Measurements from ENCODE around the gene KANSL1. TPM values are rescaled to one million over a fixed set of nuclear protein-coding genes. Genes with fewer than 3 reads are reported as not detected.
"Not testable (repeated sequence)": the region's sequence is repeated elsewhere in the genome, so short reads cannot be mapped to it uniquely, and the experiment has no call there.

Gene KANSL1
- total RNA-seq, 1 donor from 2014 or later, result 100 TPM

DNA sequence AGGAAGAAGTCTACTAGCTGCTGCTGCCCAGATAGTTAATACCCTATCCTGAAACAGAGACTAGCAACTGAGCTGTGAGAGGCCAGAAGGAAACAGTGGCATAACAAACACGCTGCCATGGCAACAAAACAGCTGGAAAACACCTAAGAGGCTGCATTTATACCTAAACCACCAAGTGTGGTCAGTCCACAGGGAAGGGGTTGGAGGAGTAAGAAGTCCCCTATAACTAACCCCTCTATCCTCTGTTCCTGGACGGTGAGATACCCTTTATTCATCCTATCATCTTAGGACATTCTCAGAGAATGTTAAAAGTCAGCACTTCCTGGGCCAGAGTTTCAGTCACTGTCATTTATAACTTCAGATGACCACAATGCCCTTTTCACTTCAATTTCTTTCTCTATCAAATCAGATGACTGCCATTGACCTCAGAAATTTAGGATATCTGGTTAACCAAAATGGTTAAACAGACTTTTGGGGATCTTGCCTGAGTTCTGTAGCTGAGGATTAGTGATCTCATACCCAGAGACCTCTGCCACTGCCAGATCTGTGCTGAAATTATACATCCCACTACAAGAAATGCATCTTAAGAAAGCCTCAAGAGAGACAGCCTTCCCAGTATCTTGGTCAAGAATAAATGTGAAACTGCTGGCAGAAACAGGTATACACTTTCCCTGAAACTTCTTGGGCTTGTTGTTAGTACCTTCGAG lies 158.0 kb downstream of the KANSL1 start:
- DNase-seq, result no peak

DNA sequence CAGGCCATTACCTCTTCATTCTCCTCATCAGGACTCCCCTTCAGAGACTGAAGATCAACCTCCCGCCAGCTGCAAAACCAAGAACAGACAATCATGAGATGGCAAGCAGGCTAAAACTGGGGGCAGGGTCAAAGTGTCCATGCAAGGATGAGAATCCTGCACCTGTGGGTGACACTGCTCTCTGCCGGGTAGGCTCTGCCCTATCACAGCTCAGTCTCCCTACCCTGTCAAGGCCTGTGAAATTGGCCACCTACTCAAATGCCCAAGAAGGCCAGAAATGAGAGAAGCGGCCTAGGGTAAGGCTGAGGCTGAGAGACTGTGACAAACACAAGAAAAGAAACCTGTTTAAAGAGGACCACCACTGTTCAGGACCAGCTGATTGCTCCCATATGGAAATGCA lies 159.8 kb downstream of the KANSL1 start:
- DNase-seq, result no peak

DNA sequence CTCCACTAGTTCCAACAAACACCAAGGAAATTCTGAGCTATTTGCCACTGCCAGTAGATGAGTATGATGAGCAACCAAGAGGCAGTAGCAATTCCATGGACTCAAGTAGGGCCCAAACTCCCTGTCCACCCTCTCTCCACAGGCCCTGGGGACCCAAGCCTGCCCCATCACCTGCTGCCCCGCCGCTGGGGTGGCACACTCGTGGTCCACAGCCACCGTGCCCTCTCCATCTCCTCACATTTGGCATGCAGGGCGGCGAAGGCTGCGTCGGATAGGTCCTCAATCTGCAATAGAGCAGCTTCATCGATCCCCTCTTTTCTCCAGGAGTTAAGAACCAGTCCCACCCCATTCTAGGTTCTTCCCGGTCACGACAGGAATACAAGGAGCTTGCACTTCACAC lies 160.3 kb downstream of the KANSL1 start:
- DNase-seq, result no peak

DNA sequence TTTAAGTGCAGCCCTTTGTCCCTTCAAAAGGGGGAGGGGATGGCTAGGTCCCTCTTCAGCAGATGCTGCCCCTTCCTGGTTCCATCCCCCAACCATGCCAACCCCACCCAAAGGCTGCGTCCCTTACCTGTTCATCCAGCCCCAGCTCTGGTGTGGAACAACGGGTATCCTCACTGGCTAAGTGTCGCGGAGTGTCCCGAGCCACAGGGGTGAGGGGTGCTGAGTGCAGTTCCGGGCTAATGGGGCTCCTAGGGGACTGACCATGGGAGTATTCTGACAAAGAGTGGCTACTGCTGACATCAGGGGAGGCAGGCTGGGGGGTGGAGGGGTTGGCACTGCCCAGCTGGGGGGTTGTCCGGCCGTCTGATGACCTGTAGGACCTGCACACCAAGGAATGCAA lies 161.3 kb downstream of the KANSL1 start:
- DNase-seq, result no peak

DNA sequence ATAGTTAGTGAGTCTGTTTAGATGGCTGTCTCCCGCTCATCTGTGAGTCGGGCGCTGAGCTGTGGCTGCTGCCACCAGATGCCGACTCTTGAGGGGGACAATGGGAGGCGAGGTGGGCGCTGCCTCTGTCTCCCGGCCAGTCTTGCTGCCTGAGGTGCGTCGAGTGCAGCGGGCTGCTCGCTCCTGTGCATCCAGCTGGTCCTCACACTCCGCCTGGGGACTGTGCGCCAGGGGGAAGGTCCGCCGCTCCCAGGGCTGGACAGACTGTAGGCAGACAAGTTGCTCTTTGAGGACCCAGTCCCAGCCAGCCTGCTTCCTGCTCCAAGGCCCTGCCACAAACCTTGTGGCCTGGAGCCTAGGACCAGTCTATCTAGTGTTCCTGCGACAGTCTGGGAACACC lies 161.8 kb downstream of the KANSL1 start:
- no peak for DNase-seq

DNA sequence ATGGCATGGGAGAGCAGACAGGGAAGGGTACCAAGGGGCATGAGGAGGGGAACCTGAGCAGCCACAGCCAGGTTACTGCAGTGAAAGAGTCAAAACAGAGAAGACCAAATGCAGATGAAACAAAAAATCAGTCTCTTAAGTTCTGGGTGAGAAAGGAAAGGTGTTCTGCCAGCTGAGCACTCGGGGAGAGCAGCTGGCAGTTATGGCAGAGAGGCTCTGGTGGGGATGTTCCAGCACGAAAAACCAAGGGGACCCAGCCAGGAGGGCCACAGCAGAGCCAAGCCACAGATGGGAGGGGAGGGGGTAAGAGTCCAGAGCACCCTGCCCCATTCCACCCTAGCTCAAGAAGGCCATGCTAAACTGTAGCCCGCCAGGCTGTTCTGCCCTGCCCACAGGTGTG lies 162.5 kb downstream of the KANSL1 start:
- DNase-seq, result no peak

DNA sequence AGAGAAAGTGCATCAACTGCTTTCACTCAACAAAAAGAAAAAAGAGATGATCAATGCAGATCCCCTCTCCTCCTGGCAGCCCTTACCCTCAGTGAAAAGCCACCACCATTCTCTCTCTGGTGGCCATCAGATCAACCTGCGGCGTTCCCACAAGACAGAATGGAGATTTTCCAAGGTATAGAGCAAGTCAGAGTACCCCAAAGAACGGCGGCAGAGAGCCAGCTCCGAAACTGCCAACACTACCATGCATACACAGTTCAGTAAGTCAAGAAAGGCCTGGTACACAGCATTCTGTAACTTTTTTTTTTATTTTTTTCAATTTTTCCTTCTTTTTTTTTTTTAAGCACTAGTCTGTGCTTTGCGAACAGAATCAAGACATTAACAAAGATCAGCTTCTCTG lies 163.6 kb downstream of the KANSL1 start:
- no peak for DNase-seq

DNA sequence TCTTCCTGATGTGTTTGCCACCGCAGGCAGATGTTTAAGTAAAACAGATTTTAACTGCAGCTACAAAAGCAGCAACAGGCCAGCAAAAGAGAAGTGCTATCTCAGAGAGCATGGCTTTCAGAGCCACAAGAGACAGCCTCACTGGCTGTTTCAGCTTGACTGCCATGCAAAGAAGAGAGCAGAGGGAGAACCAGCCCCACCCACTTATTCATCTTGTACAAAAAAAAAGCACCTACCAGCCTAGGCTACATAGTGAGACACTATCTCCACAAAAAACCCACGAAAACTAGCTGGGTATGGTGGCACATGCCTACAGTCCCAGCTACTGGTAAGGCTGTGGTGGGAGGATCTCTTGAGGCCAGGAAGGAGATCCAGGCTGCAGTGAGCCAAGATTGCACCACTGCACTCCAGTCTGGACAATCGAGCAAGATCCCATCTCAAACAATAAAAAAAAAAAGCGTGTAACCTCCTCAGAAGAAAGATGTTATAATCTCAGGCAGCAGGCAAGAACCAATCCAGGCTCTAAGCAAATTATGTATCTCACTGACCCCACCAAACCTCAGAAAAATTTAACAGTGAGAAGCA lies 164.2 kb downstream of the KANSL1 start:
- no peak for DNase-seq

DNA sequence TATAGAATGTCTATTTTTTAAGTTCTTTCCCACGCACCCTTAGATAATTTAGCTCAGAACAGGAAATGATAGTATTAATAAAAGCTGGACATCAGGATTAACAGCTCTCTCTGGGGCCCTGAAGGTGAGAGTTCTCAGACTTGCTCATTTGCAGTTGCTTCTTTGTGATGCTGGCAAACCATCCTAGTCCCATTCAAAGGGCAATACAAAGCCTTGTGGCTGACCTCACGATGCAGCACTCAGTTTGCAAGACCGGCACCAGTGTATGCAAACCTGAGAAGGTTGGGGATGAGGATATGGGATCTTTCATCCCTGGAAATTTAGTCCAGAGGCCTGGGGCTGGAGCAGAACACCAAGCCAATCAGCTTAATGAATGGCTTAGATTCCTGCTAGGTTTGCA lies 164.9 kb downstream of the KANSL1 start:
- DNase-seq, result no peak

DNA sequence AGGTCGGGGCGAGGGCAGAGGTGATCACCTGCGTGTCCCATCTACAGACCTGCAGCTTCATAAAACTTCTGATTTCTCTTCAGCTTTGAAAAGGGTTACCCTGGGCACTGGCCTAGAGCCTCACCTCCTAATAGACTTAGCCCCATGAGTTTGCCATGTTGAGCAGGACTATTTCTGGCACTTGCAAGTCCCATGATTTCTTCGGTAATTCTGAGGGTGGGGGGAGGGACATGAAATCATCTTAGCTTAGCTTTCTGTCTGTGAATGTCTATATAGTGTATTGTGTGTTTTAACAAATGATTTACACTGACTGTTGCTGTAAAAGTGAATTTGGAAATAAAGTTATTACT lies 165.3 kb downstream of the KANSL1 start:
- DNase-seq, result no peak

DNA sequence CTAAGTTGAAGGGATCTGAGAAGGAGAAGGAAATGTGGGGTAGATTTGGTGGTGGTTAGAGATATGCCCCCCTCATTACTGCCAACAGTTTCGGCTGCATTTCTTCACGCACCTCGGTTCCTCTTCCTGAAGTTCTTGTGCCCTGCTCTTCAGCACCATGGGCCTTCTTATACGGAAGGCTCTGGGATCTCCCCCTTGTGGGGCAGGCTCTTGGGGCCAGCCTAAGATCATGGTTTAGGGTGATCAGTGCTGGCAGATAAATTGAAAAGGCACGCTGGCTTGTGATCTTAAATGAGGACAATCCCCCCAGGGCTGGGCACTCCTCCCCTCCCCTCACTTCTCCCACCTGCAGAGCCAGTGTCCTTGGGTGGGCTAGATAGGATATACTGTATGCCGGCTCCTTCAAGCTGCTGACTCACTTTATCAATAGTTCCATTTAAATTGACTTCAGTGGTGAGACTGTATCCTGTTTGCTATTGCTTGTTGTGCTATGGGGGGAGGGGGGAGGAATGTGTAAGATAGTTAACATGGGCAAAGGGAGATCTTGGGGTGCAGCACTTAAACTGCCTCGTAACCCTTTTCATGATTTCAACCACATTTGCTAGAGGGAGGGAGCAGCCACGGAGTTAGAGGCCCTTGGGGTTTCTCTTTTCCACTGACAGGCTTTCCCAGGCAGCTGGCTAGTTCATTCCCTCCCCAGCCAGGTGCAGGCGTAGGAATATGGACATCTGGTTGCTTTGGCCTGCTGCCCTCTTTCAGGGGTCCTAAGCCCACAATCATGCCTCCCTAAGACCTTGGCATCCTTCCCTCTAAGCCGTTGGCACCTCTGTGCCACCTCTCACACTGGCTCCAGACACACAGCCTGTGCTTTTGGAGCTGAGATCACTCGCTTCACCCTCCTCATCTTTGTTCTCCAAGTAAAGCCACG lies 165.9 kb downstream of the KANSL1 start:
- peak; percentile 63 for DNase-seq

DNA sequence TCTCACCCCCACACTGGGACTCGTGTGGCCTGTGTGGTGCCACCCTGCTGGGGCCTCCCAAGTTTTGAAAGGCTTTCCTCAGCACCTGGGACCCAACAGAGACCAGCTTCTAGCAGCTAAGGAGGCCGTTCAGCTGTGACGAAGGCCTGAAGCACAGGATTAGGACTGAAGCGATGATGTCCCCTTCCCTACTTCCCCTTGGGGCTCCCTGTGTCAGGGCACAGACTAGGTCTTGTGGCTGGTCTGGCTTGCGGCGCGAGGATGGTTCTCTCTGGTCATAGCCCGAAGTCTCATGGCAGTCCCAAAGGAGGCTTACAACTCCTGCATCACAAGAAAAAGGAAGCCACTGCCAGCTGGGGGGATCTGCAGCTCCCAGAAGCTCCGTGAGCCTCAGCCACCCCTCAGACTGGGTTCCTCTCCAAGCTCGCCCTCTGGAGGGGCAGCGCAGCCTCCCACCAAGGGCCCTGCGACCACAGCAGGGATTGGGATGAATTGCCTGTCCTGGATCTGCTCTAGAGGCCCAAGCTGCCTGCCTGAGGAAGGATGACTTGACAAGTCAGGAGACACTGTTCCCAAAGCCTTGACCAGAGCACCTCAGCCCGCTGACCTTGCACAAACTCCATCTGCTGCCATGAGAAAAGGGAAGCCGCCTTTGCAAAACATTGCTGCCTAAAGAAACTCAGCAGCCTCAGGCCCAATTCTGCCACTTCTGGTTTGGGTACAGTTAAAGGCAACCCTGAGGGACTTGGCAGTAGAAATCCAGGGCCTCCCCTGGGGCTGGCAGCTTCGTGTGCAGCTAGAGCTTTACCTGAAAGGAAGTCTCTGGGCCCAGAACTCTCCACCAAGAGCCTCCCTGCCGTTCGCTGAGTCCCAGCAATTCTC lies 166.8 kb downstream of the KANSL1 start:
- DNase-seq, result no peak

DNA sequence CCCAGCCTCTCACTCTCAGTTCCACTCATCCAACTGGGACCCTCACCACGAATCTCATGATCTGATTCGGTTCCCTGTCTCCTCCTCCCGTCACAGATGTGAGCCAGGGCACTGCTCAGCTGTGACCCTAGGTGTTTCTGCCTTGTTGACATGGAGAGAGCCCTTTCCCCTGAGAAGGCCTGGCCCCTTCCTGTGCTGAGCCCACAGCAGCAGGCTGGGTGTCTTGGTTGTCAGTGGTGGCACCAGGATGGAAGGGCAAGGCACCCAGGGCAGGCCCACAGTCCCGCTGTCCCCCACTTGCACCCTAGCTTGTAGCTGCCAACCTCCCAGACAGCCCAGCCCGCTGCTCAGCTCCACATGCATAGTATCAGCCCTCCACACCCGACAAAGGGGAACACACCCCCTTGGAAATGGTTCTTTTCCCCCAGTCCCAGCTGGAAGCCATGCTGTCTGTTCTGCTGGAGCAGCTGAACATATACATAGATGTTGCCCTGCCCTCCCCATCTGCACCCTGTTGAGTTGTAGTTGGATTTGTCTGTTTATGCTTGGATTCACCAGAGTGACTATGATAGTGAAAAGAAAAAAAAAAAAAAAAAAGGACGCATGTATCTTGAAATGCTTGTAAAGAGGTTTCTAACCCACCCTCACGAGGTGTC lies 167.6 kb downstream of the KANSL1 start:
- no peak for DNase-seq

DNA sequence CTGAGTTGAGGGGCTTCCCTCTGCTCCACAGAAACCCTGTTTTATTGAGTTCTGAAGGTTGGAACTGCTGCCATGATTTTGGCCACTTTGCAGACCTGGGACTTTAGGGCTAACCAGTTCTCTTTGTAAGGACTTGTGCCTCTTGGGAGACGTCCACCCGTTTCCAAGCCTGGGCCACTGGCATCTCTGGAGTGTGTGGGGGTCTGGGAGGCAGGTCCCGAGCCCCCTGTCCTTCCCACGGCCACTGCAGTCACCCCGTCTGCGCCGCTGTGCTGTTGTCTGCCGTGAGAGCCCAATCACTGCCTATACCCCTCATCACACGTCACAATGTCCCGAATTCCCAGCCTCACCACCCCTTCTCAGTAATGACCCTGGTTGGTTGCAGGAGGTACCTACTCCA lies 168.2 kb downstream of the KANSL1 start:
- DNase-seq, result no peak

DNA sequence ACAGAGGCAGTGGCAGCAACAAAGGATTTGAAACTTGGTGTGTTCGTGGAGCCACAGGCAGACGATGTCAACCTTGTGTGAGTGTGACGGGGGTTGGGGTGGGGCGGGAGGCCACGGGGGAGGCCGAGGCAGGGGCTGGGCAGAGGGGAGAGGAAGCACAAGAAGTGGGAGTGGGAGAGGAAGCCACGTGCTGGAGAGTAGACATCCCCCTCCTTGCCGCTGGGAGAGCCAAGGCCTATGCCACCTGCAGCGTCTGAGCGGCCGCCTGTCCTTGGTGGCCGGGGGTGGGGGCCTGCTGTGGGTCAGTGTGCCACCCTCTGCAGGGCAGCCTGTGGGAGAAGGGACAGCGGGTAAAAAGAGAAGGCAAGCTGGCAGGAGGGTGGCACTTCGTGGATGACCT lies 168.6 kb downstream of the KANSL1 start:
- no peak for DNase-seq

DNA sequence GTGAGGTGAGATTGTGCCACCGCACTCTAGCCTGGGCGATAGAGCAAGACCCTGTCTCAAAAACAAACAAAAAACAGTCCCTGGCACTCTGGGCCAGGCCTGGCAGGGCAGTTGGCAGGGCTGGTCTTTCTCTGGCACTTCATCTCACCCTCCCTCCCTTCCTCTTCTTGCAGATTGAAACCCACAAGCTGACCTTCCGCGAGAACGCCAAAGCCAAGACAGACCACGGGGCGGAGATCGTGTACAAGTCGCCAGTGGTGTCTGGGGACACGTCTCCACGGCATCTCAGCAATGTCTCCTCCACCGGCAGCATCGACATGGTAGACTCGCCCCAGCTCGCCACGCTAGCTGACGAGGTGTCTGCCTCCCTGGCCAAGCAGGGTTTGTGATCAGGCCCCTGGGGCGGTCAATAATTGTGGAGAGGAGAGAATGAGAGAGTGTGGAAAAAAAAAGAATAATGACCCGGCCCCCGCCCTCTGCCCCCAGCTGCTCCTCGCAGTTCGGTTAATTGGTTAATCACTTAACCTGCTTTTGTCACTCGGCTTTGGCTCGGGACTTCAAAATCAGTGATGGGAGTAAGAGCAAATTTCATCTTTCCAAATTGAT lies 169.3 kb downstream of the KANSL1 start:
- no peak for DNase-seq

DNA sequence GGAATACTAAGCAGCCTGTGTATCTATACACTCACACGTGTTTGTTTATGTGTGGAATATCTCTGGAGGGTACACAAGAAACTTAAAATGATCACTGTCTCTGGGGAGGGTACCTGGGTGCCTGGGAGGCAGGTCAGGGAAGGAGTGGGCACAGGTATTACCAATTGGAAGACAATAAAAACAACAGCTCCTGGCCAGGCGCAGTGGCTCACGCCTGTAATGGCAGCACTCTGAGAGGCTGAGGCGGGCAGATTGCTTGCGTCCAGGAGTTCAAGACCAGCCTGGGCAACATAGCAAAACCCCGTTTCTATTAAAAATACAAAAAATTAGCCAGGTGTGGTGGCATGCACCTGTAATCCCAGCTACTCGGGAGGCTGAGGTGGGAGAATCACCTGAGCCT lies 169.9 kb downstream of the KANSL1 start:
- not testable (repeated sequence) for DNase-seq

DNA sequence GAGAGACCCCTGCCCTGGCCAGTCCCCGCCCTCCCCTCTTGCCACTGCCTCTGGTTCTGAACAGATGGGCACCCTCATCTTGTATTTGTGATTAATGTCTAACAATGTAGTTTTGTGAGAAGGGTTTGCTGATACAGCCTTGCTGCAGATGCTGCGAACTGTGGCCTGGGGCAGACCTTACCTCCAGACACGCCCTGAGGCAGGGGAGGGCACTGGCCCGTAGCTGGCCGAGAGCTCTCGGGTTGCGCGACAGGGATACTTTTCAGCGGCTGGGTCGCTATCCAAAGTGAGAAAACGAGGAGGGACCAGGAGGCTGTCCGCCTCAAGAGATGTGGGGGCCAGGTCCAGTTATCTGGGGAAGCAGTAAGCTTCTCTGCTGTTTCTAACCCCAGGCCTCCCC lies 172.2 kb downstream of the KANSL1 start:
- DNase-seq, result no peak

DNA sequence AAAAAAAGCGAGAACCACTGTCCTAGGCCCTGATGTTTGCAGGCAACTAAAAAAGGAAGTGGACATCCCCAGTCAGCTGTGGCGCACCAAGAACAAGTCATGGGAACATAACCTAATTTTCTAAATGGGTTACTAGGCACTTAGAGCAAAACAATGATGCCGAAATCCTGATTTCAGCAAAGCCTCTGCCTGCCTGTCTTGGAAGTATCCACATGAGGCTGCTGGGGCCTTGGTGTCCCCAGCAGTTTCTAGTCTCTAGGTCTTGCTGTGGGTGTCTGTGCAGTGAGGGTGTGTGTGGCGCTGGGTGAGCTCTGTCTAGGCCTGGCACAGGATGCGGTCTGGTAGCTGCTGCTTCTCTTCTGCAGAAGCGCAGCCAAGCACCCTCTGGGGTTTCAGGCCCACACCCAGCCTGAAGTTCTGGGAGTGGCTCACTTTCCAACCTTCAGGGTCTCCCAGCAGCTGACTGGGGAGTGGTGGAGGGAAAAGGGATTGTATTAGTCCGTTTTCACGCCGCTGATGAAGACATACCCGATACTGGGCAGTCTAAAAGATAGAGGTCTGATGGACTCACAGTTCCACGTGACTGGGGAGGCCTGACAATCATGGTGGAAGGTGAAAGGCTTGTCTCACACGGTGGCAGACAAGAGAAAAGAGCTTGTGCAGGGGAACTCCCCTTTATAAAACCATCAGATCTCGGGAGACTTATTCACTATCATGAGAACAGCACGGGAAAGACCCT lies 173.0 kb downstream of the KANSL1 start:
- no peak for DNase-seq

DNA sequence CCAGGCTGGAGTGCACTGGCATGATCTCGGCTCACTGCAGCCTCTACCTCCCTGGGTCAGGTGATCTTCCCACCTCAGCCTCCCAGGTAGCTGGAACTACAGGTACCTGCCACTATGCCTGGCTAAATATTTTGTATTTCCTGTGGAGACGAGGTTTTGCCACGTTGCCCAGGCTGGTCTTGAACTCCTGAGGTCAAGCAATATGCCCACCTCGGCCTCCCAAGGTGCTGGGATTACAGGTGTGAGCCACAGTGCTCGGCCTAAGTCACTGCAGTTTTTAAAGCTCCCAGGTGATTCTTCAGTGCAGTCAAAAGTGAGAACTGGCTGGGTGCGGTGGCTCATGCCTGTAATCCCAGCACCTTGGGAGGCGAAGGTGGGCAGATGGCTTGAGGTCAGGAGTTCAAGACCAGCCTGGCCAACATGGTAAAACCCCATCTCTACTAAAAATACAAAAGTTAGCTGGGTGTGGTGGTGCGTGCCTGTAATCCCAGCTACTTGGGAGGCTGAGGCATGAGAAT lies 173.8 kb downstream of the KANSL1 start:
- not testable (repeated sequence) for DNase-seq
